Caco-2 (cell line): ENCODE measurements around the gene DCAF17. TPM values are rescaled to one million over a fixed set of nuclear protein-coding genes. Genes with fewer than 3 reads are reported as not detected.

Source experiments
- BruUV-seq: library from RNA; stranded (reverse); fragments of 400-500 nt; replicated peaks from 2 replicates; lab custom pipeline; 2021; lab: Mats Ljungman, UMichigan
- CTCF ChIA-PET: fragments of 300-600 bp; sonication (Branson Sonifier 250); formaldehyde crosslinking; loops from one replicate; lab custom pipeline; 2022; ENCODE audit warnings: antibody characterized with exemption; lab: Charles Lee
- POLR2A ChIA-PET: fragments of 300-600 bp; sonication (Branson Sonifier 250); formaldehyde crosslinking; loops from one replicate; lab custom pipeline; 2022; ENCODE audit warnings: antibody characterized with exemption; lab: Charles Lee
- DNase-seq, 2 experiments: peaks; one replicate each; pipeline versions ENCODE4 v3.0.0 to v3.0.0-alpha.2; 2020 to 2022
- H3K27me3 ChIP-seq: replicated peaks from 2 replicates; pipeline ENCODE4 v1.6.0; 2011; ENCODE audit warnings: low read length; ENCODE audit not compliant: control insufficient read depth, insufficient read depth
- H3K36me3 ChIP-seq: 2 replicates; pipeline ENCODE4 v1.5.1; 2011; ENCODE audit warnings: low read length; ENCODE audit not compliant: control insufficient read depth, insufficient read depth
- H3K4me1 ChIP-seq: fragments of 250-450 bp; sonication (Bioruptor Pico); 2 replicates; pipeline ENCODE4 v1.5.1; 2020; ENCODE audit warnings: mild to moderate bottlenecking
- H3K4me3 ChIP-seq: 2 replicates; pipeline ENCODE4 v1.5.1; 2011; ENCODE audit warnings: low read depth, mild to moderate bottlenecking, control low read depth, low read length
- H3K9me3 ChIP-seq: fragments of 250-450 bp; sonication (Bioruptor Pico); 2 replicates; pipeline ENCODE4 v1.5.1; 2020; ENCODE audit warnings: mild to moderate bottlenecking, moderate library complexity
- H3K27ac Mint-ChIP-seq: one replicate; pipeline ENCODE4 v1.8.0; 2022; ENCODE audit warnings: mixed read lengths; ENCODE audit not compliant: unreplicated experiment
- H3K27me3 Mint-ChIP-seq: one replicate; pipeline ENCODE4 v1.8.0; 2022; ENCODE audit warnings: mixed read lengths; ENCODE audit not compliant: insufficient read depth, unreplicated experiment
- H3K36me3 Mint-ChIP-seq: one replicate; pipeline ENCODE4 v1.8.0; 2022; ENCODE audit warnings: mild to moderate bottlenecking, mixed read lengths; ENCODE audit not compliant: insufficient read depth, unreplicated experiment
- H3K4me1 Mint-ChIP-seq: one replicate; pipeline ENCODE4 v1.8.0; 2022; ENCODE audit warnings: low read depth, mixed read lengths; ENCODE audit not compliant: unreplicated experiment
- H3K4me3 Mint-ChIP-seq: one replicate; pipeline ENCODE4 v1.8.0; 2022; ENCODE audit warnings: mild to moderate bottlenecking, moderate library complexity, mixed read lengths; ENCODE audit not compliant: unreplicated experiment
- H3K9me3 Mint-ChIP-seq: one replicate; pipeline ENCODE4 v1.8.0; 2022; ENCODE audit warnings: mixed read lengths; ENCODE audit not compliant: unreplicated experiment
- CTCF ChIP-seq, 2 experiments: fragments of 200-600 bp in 1 of 2; IDR thresholded peaks; 1 replicate in 1 of 2; 2 replicates in 1 of 2; pipeline versions ENCODE4 v1.5.1 to v1.8.0; 2011 to 2022; ENCODE audit warnings: antibody characterized with exemption in 1 of 2, control low read depth in 1 of 2, inconsistent platforms in 1 of 2, low read depth in 1 of 2, low read length in 1 of 2, mild to moderate bottlenecking in 1 of 2, moderate library complexity in 1 of 2; ENCODE audit not compliant: insufficient read depth in 1 of 2, severe bottlenecking in 1 of 2, unreplicated experiment in 1 of 2
- intact Hi-C: fragments of 100-400 bp; cut with micrococcal nuclease; formaldehyde crosslinking; loops from one replicate; pipeline ENCODE4 v1.10.0; 2022; ENCODE audit not compliant: unreplicated experiment
- total RNA-seq: library from RNA; stranded (reverse); gene quantifications from 2 replicates; pipeline ENCODE4 v1.2.3, GENCODE V29; 2022

Gene DCAF17
- total RNA-seq, 1 experiment from 2014 or later: 22.7 TPM

GRCh38 chr2:171485116-171485515 is 51.1 kb downstream of the DCAF17 start:
- Histone ChIP-seq H3K4me1 (peaks cover 13% of the 10 kb centered on the region; the same call in 1 of the 2 replicates), H3K36me3 (peaks cover 1% of the 10 kb centered on the region), H3K9me3 (no peaks in the 10 kb centered on the region), H3K4me3 (no peak overlapping the region), H3K27me3 (no peaks in the 10 kb centered on the region)
- H3K27me3 Mint-ChIP-seq: no peaks in the 10 kb centered on the region
- no TSS peak for BruUV-seq
- no peaks in the 10 kb centered on the region for H3K9me3 Mint-ChIP-seq
- TF ChIP-seq CTCF (IDR thresholded peaks at IDR 0.05; ENCODE audit: insufficient read depth in 1 of 2, low read depth in 1 of 2, low read length in 1 of 2, severe bottlenecking in 1 of 2, unreplicated experiment in 1 of 2): no peak
- ChIA-PET CTCF (no interaction called here), POLR2A (no interaction called here)
- peaks cover 9% of the 10 kb centered on the region for H3K36me3 Mint-ChIP-seq
- H3K27ac Mint-ChIP-seq: no peak overlapping the region
- DNase-seq: no peak
- H3K4me1 Mint-ChIP-seq: peaks cover 18% of the 10 kb centered on the region
- intact Hi-C loops: no loop called here
- no peak overlapping the region for H3K4me3 Mint-ChIP-seq

- no peak overlapping the region for H3K4me3 Mint-ChIP-seq
- H3K36me3 ChIP-seq: no peaks in the 10 kb centered on the region
- BruUV-seq: no TSS peak
- no peaks in the 10 kb centered on the region for H3K27me3 Mint-ChIP-seq
- no peaks in the 10 kb centered on the region for H3K9me3 ChIP-seq
- POLR2A ChIA-PET: no interaction called here
- H3K9me3 Mint-ChIP-seq: no peaks in the 10 kb centered on the region
- peaks cover 10% of the 10 kb centered on the region for H3K4me1 Mint-ChIP-seq
- CTCF ChIA-PET: no interaction called here
- H3K4me3 ChIP-seq: no peak overlapping the region
- peaks cover 6% of the 10 kb centered on the region for H3K36me3 Mint-ChIP-seq
- no peak for TF ChIP-seq CTCF (IDR thresholded peaks at IDR 0.05; ENCODE audit: insufficient read depth in 1 of 2, low read depth in 1 of 2, low read length in 1 of 2, severe bottlenecking in 1 of 2, unreplicated experiment in 1 of 2)
- DNase-seq: no peak
- intact Hi-C loops: no loop called here
- no peak overlapping the region for H3K27ac Mint-ChIP-seq
- no peaks in the 10 kb centered on the region for H3K27me3 ChIP-seq
- H3K4me1 ChIP-seq: peaks cover 13% of the 10 kb centered on the region
Measured at GRCh38 chr2:171487201-171487600, 53.2 kb downstream of the DCAF17 start.

- no peaks in the 10 kb centered on the region for H3K36me3 ChIP-seq
- peaks cover 7% of the 10 kb centered on the region for H3K4me1 ChIP-seq
- peaks cover 4% of the 10 kb centered on the region for H3K4me1 Mint-ChIP-seq
- peaks cover 6% of the 10 kb centered on the region for H3K36me3 Mint-ChIP-seq
- no peak overlapping the region for H3K27ac Mint-ChIP-seq
- BruUV-seq: no TSS peak
- H3K27me3 ChIP-seq: no peaks in the 10 kb centered on the region
- POLR2A ChIA-PET: no interaction called here
- intact Hi-C loops: no loop called here
- no peak for TF ChIP-seq CTCF (IDR thresholded peaks at IDR 0.05; ENCODE audit: insufficient read depth in 1 of 2, low read depth in 1 of 2, low read length in 1 of 2, severe bottlenecking in 1 of 2, unreplicated experiment in 1 of 2)
- CTCF ChIA-PET: no interaction called here
- no peaks in the 10 kb centered on the region for H3K9me3 ChIP-seq
- H3K4me3 Mint-ChIP-seq: no peak overlapping the region
- H3K9me3 Mint-ChIP-seq: no peaks in the 10 kb centered on the region
- DNase-seq: no peak
- no peaks in the 10 kb centered on the region for H3K27me3 Mint-ChIP-seq
- H3K4me3 ChIP-seq: no peak overlapping the region
Measured at GRCh38 chr2:171487803-171488259, 53.8 kb downstream of the DCAF17 start.
